HG03175 (cell line): ENCODE data around the gene SEMA3G.

Experiments used
- ATAC-seq: cut with Tn5 transposase; IDR thresholded peaks from one replicate; pipeline ENCODE4 v1.9.1; 2021; ENCODE audit warnings: mild to moderate bottlenecking, moderate library complexity; ENCODE audit not compliant: unreplicated experiment

The SEMA3G gene

GRCh38 chr3:52454938-52455282, 10.0 kb upstream of the SEMA3G start:
- no peak for ATAC-seq

GRCh38 chr3:52454250-52454937, 9.5 kb upstream of the SEMA3G start:
- ATAC-seq: no peak

GRCh38 chr3:52453496-52454249, 8.8 kb upstream of the SEMA3G start, which contains the start of gene TNNC1:
TSS of gene TNNC1 (minus strand) at chr3:52454041. CDS start at chr3:52454015, 26 bp downstream.
- no peak for ATAC-seq

- no peak for ATAC-seq
Measured at GRCh38 chr3:52452570-52453221, 7.8 kb upstream of the SEMA3G start.

- no peak for ATAC-seq
Measured at GRCh38 chr3:52452126-52452525, 7.2 kb upstream of the SEMA3G start.

GRCh38 chr3:52451237-52452083, 6.6 kb upstream of the SEMA3G start:
- ATAC-seq: no peak

DNA sequence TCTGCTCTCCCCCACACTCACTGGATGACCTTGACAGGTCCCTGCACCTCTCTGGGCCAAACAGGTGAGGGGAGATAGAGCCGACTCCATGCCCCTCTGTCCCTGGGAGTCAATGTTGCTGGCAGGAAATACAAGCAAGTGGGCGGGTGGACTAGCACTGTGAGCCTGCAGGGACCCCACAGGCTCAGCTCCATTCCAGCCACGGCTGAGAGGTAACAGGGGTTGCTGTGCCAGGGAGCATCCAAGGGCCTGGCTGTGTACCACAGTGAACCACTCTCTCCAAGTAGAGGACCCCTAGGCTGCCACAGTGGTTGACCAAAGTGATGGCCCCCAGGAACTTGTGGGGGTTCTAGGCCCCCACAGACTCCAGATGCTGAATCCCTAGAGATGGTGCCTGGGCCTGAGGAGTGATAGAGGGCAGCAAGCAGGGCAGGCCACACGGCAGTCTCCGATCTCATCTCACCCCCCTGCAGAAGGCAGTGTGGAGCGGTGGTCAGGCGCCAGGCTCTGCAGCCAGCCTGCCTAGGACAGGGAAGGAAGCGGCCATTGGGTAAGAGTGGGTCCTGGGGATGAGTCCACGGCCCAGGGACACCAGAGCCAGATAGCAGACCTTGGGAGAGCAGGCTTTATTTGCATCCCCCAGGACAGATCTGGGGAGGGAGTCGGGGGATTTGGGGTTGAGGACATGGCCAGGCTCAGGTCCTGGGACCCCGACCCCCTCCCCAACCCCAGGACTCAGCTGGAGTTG, 5.8 kb upstream of the SEMA3G start:
- no peak for ATAC-seq

- no peak for ATAC-seq
Measured at GRCh38 chr3:52447512-52448355, 2.8 kb upstream of the SEMA3G start.

GRCh38 chr3:52446631-52447511, 2.0 kb upstream of the SEMA3G start:
- no peak for ATAC-seq

GRCh38 chr3:52446042-52446441, 1.1 kb upstream of the SEMA3G start:
- no peak for ATAC-seq

GRCh38 chr3:52443791-52444687, 864 bp downstream of the SEMA3G start:
- ATAC-seq: no peak

DNA sequence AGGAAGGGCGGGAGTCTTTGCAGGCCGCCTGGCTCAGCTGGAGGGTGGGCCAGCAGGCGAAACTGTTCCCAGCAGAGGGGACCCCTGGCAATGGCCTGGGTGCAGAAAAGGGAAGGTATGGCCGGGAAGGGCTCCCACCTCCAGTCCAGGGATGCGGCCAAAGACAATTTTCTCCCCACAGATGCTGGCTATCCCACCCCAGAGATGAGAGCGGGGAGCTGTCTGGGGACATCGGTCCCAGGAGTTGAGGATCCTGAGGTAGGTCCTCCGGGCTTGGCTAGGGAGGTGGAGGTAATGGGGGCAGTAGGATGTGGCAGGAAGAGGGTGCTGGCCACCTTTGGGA, 1.7 kb downstream of the SEMA3G start:
- ATAC-seq: no peak

- no peak for ATAC-seq
Measured at GRCh38 chr3:52442409-52443267, 2.3 kb downstream of the SEMA3G start.

- ATAC-seq: no peak
Measured at GRCh38 chr3:52441772-52442332, 3.1 kb downstream of the SEMA3G start.

DNA sequence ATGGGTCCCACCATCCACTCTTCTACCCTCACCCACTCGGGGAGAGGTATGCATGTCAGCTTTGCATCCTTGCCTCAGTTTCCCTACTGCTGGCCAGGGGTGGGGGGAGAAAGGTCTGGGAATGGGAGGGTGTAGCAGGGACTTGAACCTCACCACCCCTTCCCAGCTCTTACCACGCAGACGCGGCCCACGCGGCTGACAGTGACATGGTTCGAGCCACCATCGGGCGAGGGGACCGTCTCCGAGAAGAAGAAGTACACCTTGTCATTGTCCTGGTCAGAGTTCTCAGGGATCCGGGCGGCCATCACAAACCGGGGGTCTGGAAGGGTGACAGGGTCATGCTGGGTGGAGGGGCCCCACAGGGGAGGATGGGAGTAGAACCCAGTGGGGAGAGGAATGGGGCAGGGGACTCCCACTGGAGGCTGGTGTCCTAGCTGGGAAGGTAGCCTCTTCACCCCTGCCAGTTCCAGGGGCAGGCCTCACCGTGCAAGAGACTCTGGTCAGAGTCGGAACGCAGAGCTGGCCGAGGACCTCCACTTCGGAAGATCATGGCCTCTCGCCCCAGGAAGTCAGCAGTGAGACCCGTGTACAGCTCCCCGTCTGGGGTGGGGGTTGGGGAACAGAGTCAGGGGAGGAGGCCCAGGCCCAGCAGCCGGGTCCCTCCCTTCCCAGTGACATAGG, 3.7 kb downstream of the SEMA3G start:
- no peak for ATAC-seq

- ATAC-seq: no peak
Measured at GRCh38 chr3:52440671-52441070, 4.2 kb downstream of the SEMA3G start.
